ENCODE data around the gene DENND4A. TPM values are rescaled to one million over a fixed set of nuclear protein-coding genes. Genes with fewer than 3 reads are reported as not detected.

DENND4A gene
- polyA plus RNA-seq, 1 of the 3 experiments (the other 2 are of a cell fraction): 2.5 TPM

DNA sequence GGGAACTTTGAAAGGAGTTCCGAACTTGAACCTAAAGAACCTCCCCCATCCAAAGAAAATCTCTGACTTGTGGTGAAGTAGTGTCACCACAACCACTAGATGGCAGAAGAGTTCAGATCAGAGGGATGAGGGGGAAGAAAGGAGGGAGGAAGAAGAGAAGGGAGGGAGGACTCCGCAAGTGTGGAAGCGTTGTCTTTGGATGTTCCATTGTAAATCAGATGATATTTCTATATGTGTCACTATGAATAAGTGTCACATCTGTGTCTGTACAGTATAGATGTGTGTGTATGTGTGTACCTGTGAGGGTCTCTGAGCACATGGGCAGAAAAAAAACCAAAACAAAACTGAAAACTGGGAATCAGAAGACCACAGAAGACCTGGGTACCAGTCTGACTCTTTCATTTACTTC is 153.4 kb downstream of the DENND4A start:
- H3F3A ChIP-seq (replicated peaks; ENCODE audit: insufficient read depth): no peaks in the 10 kb centered on the region
- peak; percentile 79 for DNase-seq

More for the DNA sequence above, 153.4 kb downstream of the DENND4A start:
- peaks cover 0 to 7% of the 10 kb centered on the region in 2 experiments; a peak in 1 of 4 replicates for H3K4me1 ChIP-seq (ENCODE audit: control insufficient read depth in 1 of 2, insufficient read depth in 2 of 2, low read depth in 1 of 2, low read length in 1 of 2)
- no peaks in the 10 kb centered on the region for H4K20me1 ChIP-seq (ENCODE audit: insufficient read depth)
- H3K4me2 ChIP-seq: no peak overlapping the region
- ChIA-PET POLR2A (no interaction called here), CTCF (interaction anchor here (0.6 to 8.7 kb wide), 51 partner anchors 10 to 777 kb away, joined by 3 to 85 read pairs (median 4); partner anchors contain the start of genes INTS14, RAB11A and SLC24A1)
- no peak overlapping the region for H3K27ac ChIP-seq (ENCODE audit: low read depth in 2 of 2, low read length in 1 of 2)
- H3K4me3 ChIP-seq (ENCODE audit: low read depth in 2 of 2, low read length in 1 of 2): no peak overlapping the region; a peak in 1 of 4 replicates
- H3K9ac ChIP-seq: no peak overlapping the region
- no peaks in the 10 kb centered on the region for H3K9me2 ChIP-seq
- no peaks in the 10 kb centered on the region for H3K9me3 ChIP-seq
- 8% methylated on average over 3 of the region's 3 CpGs for WGBS (ENCODE audit: low lambda C conversion rate)
- TF ChIP-seq, protein P1, sequence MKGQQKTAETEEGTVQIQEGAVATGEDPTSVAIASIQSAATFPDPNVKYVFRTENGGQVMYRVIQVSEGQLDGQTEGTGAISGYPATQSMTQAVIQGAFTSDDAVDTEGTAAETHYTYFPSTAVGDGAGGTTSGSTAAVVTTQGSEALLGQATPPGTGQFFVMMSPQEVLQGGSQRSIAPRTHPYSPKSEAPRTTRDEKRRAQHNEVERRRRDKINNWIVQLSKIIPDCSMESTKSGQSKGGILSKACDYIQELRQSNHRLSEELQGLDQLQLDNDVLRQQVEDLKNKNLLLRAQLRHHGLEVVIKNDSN (IDR thresholded peaks at IDR 0.05; ENCODE audit: borderline replicate concordance, low read depth): no peak
- no peak for TF ChIP-seq RXRA (IDR thresholded peaks at IDR 0.05; ENCODE audit: borderline replicate concordance, low read depth)
- TF ChIP-seq, protein P2, sequence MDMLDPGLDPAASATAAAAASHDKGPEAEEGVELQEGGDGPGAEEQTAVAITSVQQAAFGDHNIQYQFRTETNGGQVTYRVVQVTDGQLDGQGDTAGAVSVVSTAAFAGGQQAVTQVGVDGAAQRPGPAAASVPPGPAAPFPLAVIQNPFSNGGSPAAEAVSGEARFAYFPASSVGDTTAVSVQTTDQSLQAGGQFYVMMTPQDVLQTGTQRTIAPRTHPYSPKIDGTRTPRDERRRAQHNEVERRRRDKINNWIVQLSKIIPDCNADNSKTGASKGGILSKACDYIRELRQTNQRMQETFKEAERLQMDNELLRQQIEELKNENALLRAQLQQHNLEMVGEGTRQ (IDR thresholded peaks at IDR 0.05; ENCODE audit: borderline replicate concordance, low read depth, low read length): no peak
- TF ChIP-seq FOXJ3 (CRISPR knock-in tag; IDR thresholded peaks at IDR 0.05): no peak
- TF ChIP-seq MXI1 (IDR thresholded peaks at IDR 0.05; ENCODE audit: low read depth, low read length): no peak; the same call in 1 of the 2 replicates
- TF ChIP-seq TAF1 (IDR thresholded peaks at IDR 0.05; ENCODE audit: borderline replicate concordance, low read depth, low read length): no peak
- TF ChIP-seq SMC3 (IDR thresholded peaks at IDR 0.05; ENCODE audit: low read depth, low read length): peak; percentile 81
- no peak for TF ChIP-seq RCOR1 (IDR thresholded peaks at IDR 0.05; ENCODE audit: low read length)
- TF ChIP-seq CTCF (IDR thresholded peaks at IDR 0.05): peak; percentile 86
- TF ChIP-seq FOXM1 (IDR thresholded peaks at IDR 0.05; ENCODE audit: low read depth): no peak
- TF ChIP-seq SIN3A (IDR thresholded peaks at IDR 0.05; ENCODE audit: borderline replicate concordance, low read depth, low read length): no peak
- TF ChIP-seq POLR2AphosphoS5 (IDR thresholded peaks at IDR 0.05; ENCODE audit: low read depth, low read length): no peak
- no peak for TF ChIP-seq CHD2 (IDR thresholded peaks at IDR 0.05; ENCODE audit: low read length, partially characterized antibody)
- TF ChIP-seq TCF12 (IDR thresholded peaks at IDR 0.05): no peak
- no peak for TF ChIP-seq NRF1 (IDR thresholded peaks at IDR 0.05; ENCODE audit: low read depth, low read length)
- TF ChIP-seq GABPA (IDR thresholded peaks at IDR 0.05; ENCODE audit: low read depth): no peak
- TF ChIP-seq ELF1 (IDR thresholded peaks at IDR 0.05): no peak
- peak; percentile 90 for TF ChIP-seq RAD21 (IDR thresholded peaks at IDR 0.05; ENCODE audit: low read length)
- TF ChIP-seq, protein P3, sequence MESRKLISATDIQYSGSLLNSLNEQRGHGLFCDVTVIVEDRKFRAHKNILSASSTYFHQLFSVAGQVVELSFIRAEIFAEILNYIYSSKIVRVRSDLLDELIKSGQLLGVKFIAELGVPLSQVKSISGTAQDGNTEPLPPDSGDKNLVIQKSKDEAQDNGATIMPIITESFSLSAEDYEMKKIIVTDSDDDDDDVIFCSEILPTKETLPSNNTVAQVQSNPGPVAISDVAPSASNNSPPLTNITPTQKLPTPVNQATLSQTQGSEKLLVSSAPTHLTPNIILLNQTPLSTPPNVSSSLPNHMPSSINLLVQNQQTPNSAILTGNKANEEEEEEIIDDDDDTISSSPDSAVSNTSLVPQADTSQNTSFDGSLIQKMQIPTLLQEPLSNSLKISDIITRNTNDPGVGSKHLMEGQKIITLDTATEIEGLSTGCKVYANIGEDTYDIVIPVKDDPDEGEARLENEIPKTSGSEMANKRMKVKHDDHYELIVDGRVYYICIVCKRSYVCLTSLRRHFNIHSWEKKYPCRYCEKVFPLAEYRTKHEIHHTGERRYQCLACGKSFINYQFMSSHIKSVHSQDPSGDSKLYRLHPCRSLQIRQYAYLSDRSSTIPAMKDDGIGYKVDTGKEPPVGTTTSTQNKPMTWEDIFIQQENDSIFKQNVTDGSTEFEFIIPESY (IDR thresholded peaks at IDR 0.05; ENCODE audit: borderline replicate concordance, low read depth): no peak
- no peak for TF ChIP-seq TEAD4 (IDR thresholded peaks at IDR 0.05; ENCODE audit: borderline replicate concordance, insufficient read depth)
- TF ChIP-seq RFX5 (IDR thresholded peaks at IDR 0.05; ENCODE audit: low read length): peak; percentile 59
- no peak for TF ChIP-seq JUND (IDR thresholded peaks at IDR 0.05)
- TF ChIP-seq, protein P4, sequence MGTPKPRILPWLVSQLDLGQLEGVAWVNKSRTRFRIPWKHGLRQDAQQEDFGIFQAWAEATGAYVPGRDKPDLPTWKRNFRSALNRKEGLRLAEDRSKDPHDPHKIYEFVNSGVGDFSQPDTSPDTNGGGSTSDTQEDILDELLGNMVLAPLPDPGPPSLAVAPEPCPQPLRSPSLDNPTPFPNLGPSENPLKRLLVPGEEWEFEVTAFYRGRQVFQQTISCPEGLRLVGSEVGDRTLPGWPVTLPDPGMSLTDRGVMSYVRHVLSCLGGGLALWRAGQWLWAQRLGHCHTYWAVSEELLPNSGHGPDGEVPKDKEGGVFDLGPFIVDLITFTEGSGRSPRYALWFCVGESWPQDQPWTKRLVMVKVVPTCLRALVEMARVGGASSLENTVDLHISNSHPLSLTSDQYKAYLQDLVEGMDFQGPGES (IDR thresholded peaks at IDR 0.05; ENCODE audit: low read depth, low read length): no peak
- TF ChIP-seq FOSL2 (IDR thresholded peaks at IDR 0.05; ENCODE audit: borderline replicate concordance, low read depth): no peak
- TF ChIP-seq, protein P5, sequence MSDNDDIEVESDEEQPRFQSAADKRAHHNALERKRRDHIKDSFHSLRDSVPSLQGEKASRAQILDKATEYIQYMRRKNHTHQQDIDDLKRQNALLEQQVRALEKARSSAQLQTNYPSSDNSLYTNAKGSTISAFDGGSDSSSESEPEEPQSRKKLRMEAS (IDR thresholded peaks at IDR 0.05; ENCODE audit: low read depth): no peak
- no peaks in the 10 kb centered on the region for H3K27me3 ChIP-seq (ENCODE audit: insufficient read depth)
- peak overlapping the region; percentile 25; the same call in 1 of the 2 replicates for H2AFZ ChIP-seq (ENCODE audit: low read depth)
- no peaks in the 10 kb centered on the region for H3K36me3 ChIP-seq (replicated peaks in 1 of 2; ENCODE audit: control insufficient read depth in 1 of 2, insufficient read depth in 2 of 2, low read length in 1 of 2)
- H3K79me2 ChIP-seq (ENCODE audit: insufficient read depth): no peaks in the 10 kb centered on the region
